Astrocyte (in vitro differentiated cells and primary cell): ENCODE measurements around the gene KCNAB3. TPM values are rescaled to one million over a fixed set of nuclear protein-coding genes. Genes with fewer than 3 reads are reported as not detected.

Source experiments
- DNase-seq: peaks from one replicate; pipeline ENCODE4 v3.0.0-alpha.2; 2010; ENCODE audit warnings: low read depth
- FAIRE-seq: peaks from 2 replicates; lab custom pipeline; 2011; peaks lifted over from hg19 to GRCh38; lab: Jason Lieb, UNC
- H2AFZ ChIP-seq: 2 replicates; pipeline ENCODE4 v1.6.0; 2012; ENCODE audit warnings: low read depth, low read length, inconsistent platforms
- H3K27ac ChIP-seq: 2 replicates; pipeline ENCODE4 v1.5.1; 2011; ENCODE audit warnings: low read depth, low read length, inconsistent platforms
- H3K27me3 ChIP-seq: 2 replicates; pipeline ENCODE4 v1.6.0; 2011; ENCODE audit warnings: low read length, inconsistent platforms; ENCODE audit not compliant: insufficient read depth
- H3K36me3 ChIP-seq: 2 replicates; pipeline ENCODE4 v1.5.1; 2011; ENCODE audit warnings: low read length, inconsistent platforms; ENCODE audit not compliant: insufficient read depth
- H3K4me1 ChIP-seq: 2 replicates; pipeline ENCODE4 v1.5.1; 2011; ENCODE audit warnings: low read length, inconsistent platforms; ENCODE audit not compliant: insufficient read depth
- H3K4me2 ChIP-seq: 2 replicates; pipeline ENCODE4 v1.6.0; 2012; ENCODE audit warnings: low read length, inconsistent platforms
- H3K4me3 ChIP-seq: 2 replicates; pipeline ENCODE4 v1.5.1; 2011; ENCODE audit warnings: low read depth, mild to moderate bottlenecking, low read length, inconsistent platforms; ENCODE audit not compliant: insufficient read depth
- H3K79me2 ChIP-seq: 2 replicates; pipeline ENCODE4 v1.6.0; 2012; ENCODE audit warnings: mild to moderate bottlenecking, low read length, inconsistent platforms; ENCODE audit not compliant: insufficient read depth
- H3K9ac ChIP-seq: 2 replicates; pipeline ENCODE4 v1.6.0; 2012; ENCODE audit warnings: mild to moderate bottlenecking, low read length, inconsistent platforms
- H3K9me3 ChIP-seq: 2 replicates; pipeline ENCODE4 v1.5.1; 2012; ENCODE audit warnings: low read depth, mild to moderate bottlenecking, low read length, inconsistent platforms; ENCODE audit not compliant: insufficient read depth
- H4K20me1 ChIP-seq: 2 replicates; pipeline ENCODE4 v1.6.0; 2012; ENCODE audit warnings: low read length, inconsistent platforms; ENCODE audit not compliant: insufficient read depth
- H3K27ac Mint-ChIP-seq: one replicate; pipeline ENCODE4 v1.8.0; 2021; ENCODE audit warnings: mild to moderate bottlenecking, mixed read lengths; ENCODE audit not compliant: unreplicated experiment
- H3K27me3 Mint-ChIP-seq: one replicate; pipeline ENCODE4 v1.8.0; 2021; ENCODE audit warnings: low read depth, mixed read lengths; ENCODE audit not compliant: unreplicated experiment
- H3K36me3 Mint-ChIP-seq: one replicate; pipeline ENCODE4 v1.8.0; 2021; ENCODE audit warnings: low read depth, mixed read lengths; ENCODE audit not compliant: unreplicated experiment
- H3K4me1 Mint-ChIP-seq: one replicate; pipeline ENCODE4 v1.8.0; 2021; ENCODE audit warnings: low read depth, mixed read lengths; ENCODE audit not compliant: unreplicated experiment
- H3K4me3 Mint-ChIP-seq: one replicate; pipeline ENCODE4 v1.8.0; 2021; ENCODE audit warnings: mild to moderate bottlenecking, moderate library complexity, mixed read lengths; ENCODE audit not compliant: unreplicated experiment
- H3K9me3 Mint-ChIP-seq: one replicate; pipeline ENCODE4 v1.8.0; 2021; ENCODE audit warnings: mild to moderate bottlenecking, mixed read lengths; ENCODE audit not compliant: unreplicated experiment
- EZH2 ChIP-seq: IDR thresholded peaks from 2 replicates; pipeline ENCODE4 v1.6.1; 2012; ENCODE audit warnings: mild to moderate bottlenecking, low read length, inconsistent platforms; ENCODE audit not compliant: insufficient read depth
- total RNA-seq: library from RNA; stranded (reverse); gene quantifications from 2 replicates; pipeline ENCODE4 v1.2.1, GENCODE V29; 2021
- TF ChIP-seq, protein P1 (sequence below): IDR thresholded peaks from 2 replicates; pipeline ENCODE4 v1.5.1; 2011; ENCODE audit warnings: low read depth, mild to moderate bottlenecking, inconsistent platforms, low read length, moderate library complexity; ENCODE audit not compliant: insufficient read depth

Gene KCNAB3
- total RNA-seq, 1 donor from 2014 or later: 1.4 TPM

DNA sequence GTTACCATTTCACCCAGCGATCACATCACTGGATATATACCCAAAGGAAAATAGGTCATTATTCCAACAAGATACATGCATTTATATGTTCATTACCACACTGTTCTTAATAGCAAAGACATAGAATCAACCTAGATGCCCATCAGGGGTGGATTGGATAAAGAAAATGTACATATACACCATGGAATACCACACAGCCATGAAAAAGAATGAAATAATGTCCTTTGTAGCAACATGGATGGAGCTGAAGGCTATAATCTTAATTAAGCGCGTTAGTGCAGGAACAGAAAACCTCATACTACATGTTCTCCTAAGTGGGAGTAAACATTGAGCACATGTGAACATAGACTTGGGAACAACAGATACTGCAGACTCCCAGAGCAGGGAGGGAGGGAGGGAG, 20.9 kb upstream of the KCNAB3 start:
- no peak for FAIRE-seq

DNA sequence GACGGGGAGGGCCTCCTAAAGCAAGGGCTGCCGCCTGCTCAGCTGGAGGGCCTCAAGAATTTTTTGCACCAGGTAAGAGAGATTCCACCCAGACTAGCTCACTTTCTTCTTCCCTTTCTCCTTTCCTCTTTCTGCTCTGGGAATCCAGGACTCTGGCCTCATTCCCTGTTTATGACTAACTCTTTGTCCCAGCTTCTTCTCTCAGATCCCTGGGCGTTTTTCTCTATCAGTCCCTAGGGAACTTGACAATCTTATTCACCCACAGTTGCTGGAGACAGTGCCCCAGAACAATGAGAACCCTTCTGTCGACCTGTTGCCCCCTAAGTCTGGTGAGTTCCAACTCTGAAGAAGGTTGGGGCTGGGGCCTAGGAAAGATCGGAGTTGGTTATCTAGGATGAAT, 18.0 kb upstream of the KCNAB3 start:
- Histone ChIP-seq H3K27me3 (no peaks in the 10 kb centered on the region), H3K4me2 (no peak overlapping the region), H3K4me1 (no peaks in the 10 kb centered on the region), H3K9ac (no peak overlapping the region), H3K4me3 (no peak overlapping the region), H4K20me1 (no peaks in the 10 kb centered on the region), H3K79me2 (no peaks in the 10 kb centered on the region), H2AFZ (no peak overlapping the region), H3K9me3 (no peaks in the 10 kb centered on the region), H3K27ac (no peak overlapping the region), H3K36me3 (peaks cover 45% of the 10 kb centered on the region)
- Mint-ChIP-seq H3K27me3 (no peaks in the 10 kb centered on the region), H3K27ac (no peak overlapping the region), H3K4me3 (no peak overlapping the region), H3K4me1 (peaks cover 6% of the 10 kb centered on the region), H3K9me3 (peaks cover 2% of the 10 kb centered on the region), H3K36me3 (peaks cover 31% of the 10 kb centered on the region)
- TF ChIP-seq EZH2: no peak
- TF ChIP-seq, protein P1, sequence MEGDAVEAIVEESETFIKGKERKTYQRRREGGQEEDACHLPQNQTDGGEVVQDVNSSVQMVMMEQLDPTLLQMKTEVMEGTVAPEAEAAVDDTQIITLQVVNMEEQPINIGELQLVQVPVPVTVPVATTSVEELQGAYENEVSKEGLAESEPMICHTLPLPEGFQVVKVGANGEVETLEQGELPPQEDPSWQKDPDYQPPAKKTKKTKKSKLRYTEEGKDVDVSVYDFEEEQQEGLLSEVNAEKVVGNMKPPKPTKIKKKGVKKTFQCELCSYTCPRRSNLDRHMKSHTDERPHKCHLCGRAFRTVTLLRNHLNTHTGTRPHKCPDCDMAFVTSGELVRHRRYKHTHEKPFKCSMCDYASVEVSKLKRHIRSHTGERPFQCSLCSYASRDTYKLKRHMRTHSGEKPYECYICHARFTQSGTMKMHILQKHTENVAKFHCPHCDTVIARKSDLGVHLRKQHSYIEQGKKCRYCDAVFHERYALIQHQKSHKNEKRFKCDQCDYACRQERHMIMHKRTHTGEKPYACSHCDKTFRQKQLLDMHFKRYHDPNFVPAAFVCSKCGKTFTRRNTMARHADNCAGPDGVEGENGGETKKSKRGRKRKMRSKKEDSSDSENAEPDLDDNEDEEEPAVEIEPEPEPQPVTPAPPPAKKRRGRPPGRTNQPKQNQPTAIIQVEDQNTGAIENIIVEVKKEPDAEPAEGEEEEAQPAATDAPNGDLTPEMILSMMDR: no peak
- DNase-seq (no peak), FAIRE-seq (no peak)

More for the DNA sequence above, 20.9 kb upstream of the KCNAB3 start:
- H3K27ac ChIP-seq: no peak overlapping the region
- H2AFZ ChIP-seq: no peak overlapping the region
- TF ChIP-seq, protein P1: no peak
- TF ChIP-seq EZH2: no peak
- no peaks in the 10 kb centered on the region for H4K20me1 ChIP-seq
- H3K4me2 ChIP-seq: no peak overlapping the region
- no peaks in the 10 kb centered on the region for H3K27me3 ChIP-seq
- Mint-ChIP-seq H3K36me3 (peaks cover 19% of the 10 kb centered on the region), H3K27me3 (no peaks in the 10 kb centered on the region), H3K27ac (no peak overlapping the region), H3K9me3 (peaks cover 2% of the 10 kb centered on the region), H3K4me3 (no peak overlapping the region), H3K4me1 (peaks cover 6% of the 10 kb centered on the region)
- peaks cover 30% of the 10 kb centered on the region for H3K36me3 ChIP-seq
- no peak for DNase-seq
- no peaks in the 10 kb centered on the region for H3K4me1 ChIP-seq
- no peaks in the 10 kb centered on the region for H3K9me3 ChIP-seq
- H3K4me3 ChIP-seq: no peak overlapping the region
- no peaks in the 10 kb centered on the region for H3K79me2 ChIP-seq
- H3K9ac ChIP-seq: no peak overlapping the region

DNA sequence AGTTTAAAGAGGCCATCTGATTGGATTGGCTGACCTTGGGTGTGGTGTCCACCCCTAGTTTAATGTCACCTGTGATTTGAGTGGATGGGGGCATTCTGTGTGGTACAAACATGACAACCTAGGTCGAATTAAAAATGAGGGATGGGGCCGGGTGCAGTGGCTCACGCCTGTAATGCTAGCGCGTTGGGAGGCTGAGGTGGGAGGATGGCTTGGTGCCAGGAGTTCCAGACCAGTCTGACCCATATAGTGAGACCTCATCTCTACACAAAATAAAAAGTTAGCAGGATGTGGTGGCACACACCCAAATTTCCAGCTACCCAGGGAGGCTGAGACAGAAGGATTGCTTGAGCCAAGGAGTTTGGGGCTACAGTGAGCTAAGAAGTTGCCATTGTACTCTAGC, 16.8 kb upstream of the KCNAB3 start:
- Histone ChIP-seq H4K20me1 (no peaks in the 10 kb centered on the region), H2AFZ (no peak overlapping the region), H3K4me1 (no peaks in the 10 kb centered on the region), H3K36me3 (peaks cover 45% of the 10 kb centered on the region), H3K9ac (no peak overlapping the region), H3K4me3 (no peak overlapping the region), H3K9me3 (no peaks in the 10 kb centered on the region), H3K27ac (no peak overlapping the region), H3K4me2 (no peak overlapping the region), H3K79me2 (no peaks in the 10 kb centered on the region), H3K27me3 (no peaks in the 10 kb centered on the region)
- peaks cover 2% of the 10 kb centered on the region for H3K9me3 Mint-ChIP-seq
- no peaks in the 10 kb centered on the region for H3K27me3 Mint-ChIP-seq
- DNase-seq (no peak), FAIRE-seq (no peak)
- peaks cover 31% of the 10 kb centered on the region for H3K36me3 Mint-ChIP-seq
- TF ChIP-seq, protein P1: no peak
- TF ChIP-seq EZH2: no peak
- H3K4me3 Mint-ChIP-seq: no peak overlapping the region
- peaks cover 6% of the 10 kb centered on the region for H3K4me1 Mint-ChIP-seq
- H3K27ac Mint-ChIP-seq: no peak overlapping the region
